OCI-LY7 (cell line): ENCODE data around the gene SAE1. TPM values are rescaled to one million over a fixed set of nuclear protein-coding genes. Genes with fewer than 3 reads are reported as not detected.

Experiments used
- BruUV-seq: library from RNA; stranded (reverse); fragments of 400-500 nt; replicated peaks from 2 replicates; lab custom pipeline; 2021; lab: Mats Ljungman, UMichigan
- CTCF ChIA-PET: fragments of 300-600 bp; sonication (Branson Sonifier 250); formaldehyde crosslinking; loops from one replicate; lab custom pipeline; 2022; ENCODE audit warnings: antibody characterized with exemption; ENCODE audit not compliant: unreplicated experiment; lab: Charles Lee
- POLR2A ChIA-PET: fragments of 300-600 bp; sonication (Branson Sonifier 250); formaldehyde crosslinking; loops from one replicate; lab custom pipeline; 2022; ENCODE audit warnings: antibody characterized with exemption; lab: Charles Lee
- DNase-seq: peaks from one replicate; pipeline ENCODE4 v3.0.0-alpha.2; 2015; ENCODE audit warnings: low spot score
- H2AFZ ChIP-seq: fragments of 200-600 bp; sonication (generic), shearing (Covaris generic); 2 replicates; pipeline ENCODE4 v1.6.1; 2014; ENCODE audit warnings: mild to moderate bottlenecking, antibody characterized with exemption, low read length, moderate library complexity
- H3K27ac ChIP-seq: fragments of 200-600 bp; sonication (generic); 2 replicates; pipeline ENCODE4 v1.5.1; 2014; ENCODE audit warnings: mixed run types, low read depth, mild to moderate bottlenecking, moderate library complexity, low read length, inconsistent platforms; ENCODE audit not compliant: poor library complexity, severe bottlenecking
- H3K36me3 ChIP-seq: fragments of 200-600 bp; sonication (generic); 2 replicates; pipeline ENCODE4 v1.6.1; 2014; ENCODE audit warnings: mild to moderate bottlenecking, antibody characterized with exemption, low read length, moderate library complexity, mixed read lengths; ENCODE audit not compliant: insufficient read depth
- H3K4me1 ChIP-seq: fragments of 200-600 bp; sonication (generic); 2 replicates; pipeline ENCODE4 v1.5.1; 2014; ENCODE audit warnings: mild to moderate bottlenecking, low read length; ENCODE audit not compliant: insufficient read depth, poor library complexity, severe bottlenecking
- H3K4me2 ChIP-seq: fragments of 200-600 bp; sonication (generic); 2 replicates; pipeline ENCODE4 v1.6.1; 2014; ENCODE audit warnings: mild to moderate bottlenecking, low read length
- H3K4me3 ChIP-seq: fragments of 200-600 bp; sonication (generic); 2 replicates; pipeline ENCODE4 v1.5.1; 2014; ENCODE audit warnings: mild to moderate bottlenecking, low read depth, low read length; ENCODE audit not compliant: poor library complexity, severe bottlenecking
- H3K79me2 ChIP-seq: fragments of 200-600 bp; sonication (generic); 2 replicates; pipeline ENCODE4 v1.6.1; 2016; ENCODE audit warnings: low read depth, mild to moderate bottlenecking, low read length, moderate library complexity, mixed read lengths; ENCODE audit not compliant: insufficient read depth
- H3K9me2 ChIP-seq: fragments of 200-600 bp; sonication (generic); 2 replicates; pipeline ENCODE4 v1.6.1; 2016; ENCODE audit warnings: mild to moderate bottlenecking, low read length, mixed read lengths; ENCODE audit not compliant: insufficient read depth
- H3K9me3 ChIP-seq: fragments of 200-600 bp; sonication (generic); 2 replicates; pipeline ENCODE4 v1.6.1; 2014; ENCODE audit warnings: mild to moderate bottlenecking, mixed run types, low read length, mixed read lengths
- H4K20me1 ChIP-seq: fragments of 200-600 bp; sonication (generic); 2 replicates; pipeline ENCODE4 v1.6.1; 2014; ENCODE audit warnings: mild to moderate bottlenecking, antibody characterized with exemption, low read length, moderate library complexity, mixed read lengths; ENCODE audit not compliant: insufficient read depth
- CTCF ChIP-seq: fragments of 200-600 bp; sonication (generic); conservative IDR thresholded peaks from 2 replicates; pipeline ENCODE4 v1.5.1; 2014; ENCODE audit warnings: mild to moderate bottlenecking, antibody characterized with exemption, low read length, moderate library complexity, mixed read lengths
- EZH2phosphoT487 ChIP-seq: fragments of 200-600 bp; sonication (generic); IDR thresholded peaks from 2 replicates; pipeline ENCODE4 v1.6.1; 2018; ENCODE audit warnings: low read depth, borderline replicate concordance, mild to moderate bottlenecking, mixed run types, antibody characterized with exemption, low read length, moderate library complexity, mixed read lengths
- intact Hi-C: fragments of 100-400 bp; cut with micrococcal nuclease; formaldehyde crosslinking; loops from one replicate; pipeline ENCODE4 v1.10.0; 2022; ENCODE audit not compliant: unreplicated experiment
- total RNA-seq, 2 experiments: library from RNA; depleted of rRNA in 1 of 2; stranded (reverse); fragments of >200 nt in 1 of 2; shearing (Covaris generic) in 1 of 2; gene quantifications; 2 replicates each; pipeline ENCODE4 v1.2.3, GENCODE V29; 2014 to 2022

The SAE1 gene
- total RNA-seq, 2 experiments from 2014 or later: 144 to 165 TPM

- H3K9me2 ChIP-seq: no peaks in the 10 kb centered on the region
- H3K79me2 ChIP-seq: no peaks in the 10 kb centered on the region
- H3K4me3 ChIP-seq: no peak overlapping the region
- CTCF ChIA-PET: no interaction called here
- POLR2A ChIA-PET: no interaction called here
- H3K4me1 ChIP-seq: peaks cover 13% of the 10 kb centered on the region
- H3K36me3 ChIP-seq: peaks cover 6% of the 10 kb centered on the region; the same call in 1 of the 2 replicates
- no peaks in the 10 kb centered on the region for H4K20me1 ChIP-seq
- intact Hi-C loops: no loop called here
- DNase-seq: no peak
- no peaks in the 10 kb centered on the region for H3K9me3 ChIP-seq
- no peak for TF ChIP-seq EZH2phosphoT487
- no peak for TF ChIP-seq CTCF
- H3K4me2 ChIP-seq: no peak overlapping the region
- H3K27ac ChIP-seq: no peak overlapping the region
- BruUV-seq: no TSS peak
- H2AFZ ChIP-seq: no peak overlapping the region
Measured at GRCh38 chr19:47221080-47221841, 90.6 kb downstream of the SAE1 start.

GRCh38 chr19:47221890-47222289 lies 91.3 kb downstream of the SAE1 start:
- H3K79me2 ChIP-seq: no peaks in the 10 kb centered on the region
- H3K27ac ChIP-seq: no peak overlapping the region
- no peak overlapping the region for H3K4me2 ChIP-seq
- no peak for TF ChIP-seq EZH2phosphoT487
- TF ChIP-seq CTCF: no peak
- H2AFZ ChIP-seq: no peak overlapping the region
- DNase-seq: no peak
- H3K9me2 ChIP-seq: no peaks in the 10 kb centered on the region
- no peaks in the 10 kb centered on the region for H4K20me1 ChIP-seq
- no peaks in the 10 kb centered on the region for H3K9me3 ChIP-seq
- no peak overlapping the region for H3K4me3 ChIP-seq
- intact Hi-C loops: no loop called here
- POLR2A ChIA-PET: no interaction called here
- peaks cover 6% of the 10 kb centered on the region; the same call in 1 of the 2 replicates for H3K36me3 ChIP-seq
- no TSS peak for BruUV-seq
- CTCF ChIA-PET: no interaction called here
- H3K4me1 ChIP-seq: peaks cover 19% of the 10 kb centered on the region
